Measurements from ENCODE around the gene C3orf22. TPM values are rescaled to one million over a fixed set of nuclear protein-coding genes. Genes with fewer than 3 reads are reported as not detected.

Gene C3orf22
- total and polyA plus RNA-seq, 9 donors = 0.04 to 0.40 (median 0.21) TPM; not detected in 5

DNA sequence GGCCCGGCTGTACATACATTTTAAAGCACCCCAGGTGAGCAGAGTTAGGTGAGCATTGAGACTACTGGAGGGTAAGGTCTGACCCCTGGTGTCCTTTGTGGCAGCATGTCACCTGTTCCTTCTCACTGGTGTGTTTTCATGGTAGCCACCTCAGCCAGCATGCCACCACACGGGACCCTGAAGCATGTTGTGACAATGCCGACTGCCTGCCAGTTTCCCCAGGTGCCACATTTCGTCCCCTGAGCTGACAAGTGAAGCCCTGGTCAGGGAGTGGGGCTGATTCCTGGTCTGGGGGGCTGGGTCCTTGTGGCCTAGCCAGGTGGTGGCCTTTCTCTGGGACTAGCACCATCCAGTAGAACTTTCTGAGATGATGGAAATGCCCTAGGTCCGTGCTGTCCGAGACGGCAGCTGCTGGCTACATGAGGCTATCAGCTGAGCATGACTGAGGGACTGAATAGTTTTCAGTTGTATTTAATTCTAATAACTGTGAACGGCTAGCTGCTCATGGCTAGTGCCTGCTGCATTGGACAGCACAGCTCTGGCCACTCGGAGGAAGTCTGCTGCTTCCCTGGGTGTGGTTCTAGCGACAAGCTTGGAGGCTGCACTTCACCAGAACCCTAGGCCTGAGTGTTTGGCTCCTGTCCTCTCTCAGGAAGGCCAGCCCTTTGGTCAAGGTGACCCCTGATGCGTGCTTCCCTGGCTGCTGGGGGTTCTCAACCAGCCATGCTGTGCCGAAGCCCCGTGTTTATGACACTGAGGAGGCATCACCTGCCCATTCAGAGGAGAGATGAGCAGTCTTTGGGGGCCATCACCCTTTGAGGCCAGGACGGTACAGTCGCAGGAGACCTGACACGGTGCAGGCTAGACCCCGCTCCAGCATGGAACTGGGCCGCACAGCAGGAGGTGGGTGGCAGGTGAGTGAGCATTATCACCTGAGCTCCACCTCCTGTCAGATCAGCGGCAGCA is 3.9 kb downstream of the C3orf22 start:
- no peak overlapping the region for H3K4me3 ChIP-seq
- no peak overlapping the region for H3K27ac ChIP-seq
- no peaks in the 10 kb centered on the region for H3K9me3 ChIP-seq
- H3K36me3 ChIP-seq = no peaks in the 10 kb centered on the region
- TF ChIP-seq EP300 (IDR thresholded peaks at IDR 0.05) (no peak), POLR2A (IDR thresholded peaks at IDR 0.05) (no peak)
- TF ChIP-seq, protein P1, sequence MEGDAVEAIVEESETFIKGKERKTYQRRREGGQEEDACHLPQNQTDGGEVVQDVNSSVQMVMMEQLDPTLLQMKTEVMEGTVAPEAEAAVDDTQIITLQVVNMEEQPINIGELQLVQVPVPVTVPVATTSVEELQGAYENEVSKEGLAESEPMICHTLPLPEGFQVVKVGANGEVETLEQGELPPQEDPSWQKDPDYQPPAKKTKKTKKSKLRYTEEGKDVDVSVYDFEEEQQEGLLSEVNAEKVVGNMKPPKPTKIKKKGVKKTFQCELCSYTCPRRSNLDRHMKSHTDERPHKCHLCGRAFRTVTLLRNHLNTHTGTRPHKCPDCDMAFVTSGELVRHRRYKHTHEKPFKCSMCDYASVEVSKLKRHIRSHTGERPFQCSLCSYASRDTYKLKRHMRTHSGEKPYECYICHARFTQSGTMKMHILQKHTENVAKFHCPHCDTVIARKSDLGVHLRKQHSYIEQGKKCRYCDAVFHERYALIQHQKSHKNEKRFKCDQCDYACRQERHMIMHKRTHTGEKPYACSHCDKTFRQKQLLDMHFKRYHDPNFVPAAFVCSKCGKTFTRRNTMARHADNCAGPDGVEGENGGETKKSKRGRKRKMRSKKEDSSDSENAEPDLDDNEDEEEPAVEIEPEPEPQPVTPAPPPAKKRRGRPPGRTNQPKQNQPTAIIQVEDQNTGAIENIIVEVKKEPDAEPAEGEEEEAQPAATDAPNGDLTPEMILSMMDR (IDR thresholded peaks at IDR 0.05) = no peak
- intact Hi-C loops (cut with DNase I) = no loop called here
- no peaks in the 10 kb centered on the region for H3K27me3 ChIP-seq
- peak in 1 of 5 donors; percentile 1 for DNase-seq
- H3K4me1 ChIP-seq (ENCODE audit: insufficient read depth) = no peaks in the 10 kb centered on the region
- WGBS, 3 donors = 84 to 86% (median 86%) methylated on average over 19 of the region's 19 CpGs

DNA sequence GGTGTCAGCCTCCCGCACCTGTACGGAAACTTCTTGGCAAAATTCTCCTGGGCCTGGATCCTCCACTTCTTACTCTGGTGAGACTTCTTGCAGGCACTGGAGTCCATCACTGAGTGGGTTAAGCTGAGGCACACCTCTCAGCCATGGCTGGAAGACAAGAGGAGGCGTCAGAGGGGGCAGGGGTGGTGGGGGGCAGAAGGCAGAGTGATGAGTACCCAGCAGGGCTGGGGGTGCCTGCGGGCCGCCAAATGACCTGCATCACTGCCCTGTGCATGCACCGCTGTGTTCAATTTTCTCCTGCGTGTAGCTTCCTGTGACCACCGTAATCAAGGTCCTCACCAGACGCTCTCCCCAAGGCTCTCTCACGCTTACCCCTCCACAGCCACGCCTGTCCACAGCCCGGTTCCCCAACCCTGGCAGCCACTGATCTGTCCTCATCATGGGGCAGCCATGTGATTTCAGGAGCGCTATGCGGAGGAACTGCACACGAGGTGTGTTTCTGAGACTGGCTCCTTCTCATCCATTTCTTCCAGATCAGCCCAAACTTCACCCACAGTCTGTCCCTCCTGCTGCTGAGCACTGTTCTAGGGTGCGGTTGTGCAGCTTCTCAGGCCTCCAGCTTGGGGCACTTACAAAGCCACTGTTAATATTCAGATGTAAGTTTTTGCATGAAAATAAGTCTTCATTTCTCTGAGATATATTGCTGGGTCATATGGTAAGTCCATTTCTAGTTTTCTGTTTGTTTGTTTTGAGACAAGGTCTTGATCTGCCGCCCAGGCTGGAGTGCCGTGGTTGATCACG is 5.2 kb downstream of the C3orf22 start:
- Histone ChIP-seq H3K4me1 (ENCODE audit: insufficient read depth) (no peaks in the 10 kb centered on the region), H3K27me3 (no peaks in the 10 kb centered on the region), H3K4me3 (no peak overlapping the region), H3K9me3 (no peaks in the 10 kb centered on the region), H3K36me3 (no peaks in the 10 kb centered on the region), H3K27ac (no peak overlapping the region)
- TF ChIP-seq POLR2A (IDR thresholded peaks at IDR 0.05) = no peak
- TF ChIP-seq, protein P1 (IDR thresholded peaks at IDR 0.05) = no peak
- DNase-seq = peak in 2 of 5 donors; percentile 2 to 19
- intact Hi-C loops (cut with DNase I) = no loop called here
- WGBS, 3 donors = 71 to 82% (median 72%) methylated on average over 19 of the region's 19 CpGs

DNA sequence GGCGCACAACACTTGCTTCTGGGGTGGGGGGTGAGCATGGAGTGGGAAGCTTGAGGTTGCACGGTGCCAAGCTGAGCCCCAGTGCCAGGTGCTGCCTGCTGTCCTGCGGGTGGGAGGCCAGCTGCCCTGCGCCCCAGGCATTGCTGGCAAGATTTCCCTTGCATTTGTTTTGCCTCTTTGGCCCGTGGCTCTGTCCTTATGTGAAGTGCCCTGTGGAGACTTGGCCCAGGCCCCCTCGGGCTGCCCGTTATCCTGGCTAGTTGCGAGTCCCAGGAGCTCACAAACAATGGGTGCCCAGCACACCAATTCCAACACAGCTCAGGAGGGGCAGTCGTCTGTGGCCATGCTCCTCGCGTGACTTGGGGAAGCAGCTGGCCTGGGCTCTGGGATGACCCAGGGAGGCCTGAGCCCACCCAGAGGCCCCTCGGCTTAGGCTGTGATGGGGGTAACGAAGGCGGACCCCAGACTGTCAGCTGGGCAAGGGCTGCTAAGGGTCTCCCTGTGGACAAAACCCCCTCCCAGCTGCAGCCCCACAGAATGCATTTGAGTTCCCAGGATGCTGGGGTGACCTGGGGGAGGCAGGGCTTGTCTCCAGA is 5.9 kb downstream of the C3orf22 start:
- Histone ChIP-seq H3K4me1 (ENCODE audit: insufficient read depth) (no peaks in the 10 kb centered on the region), H3K27ac (no peak overlapping the region), H3K9me3 (no peaks in the 10 kb centered on the region), H3K36me3 (no peaks in the 10 kb centered on the region), H3K4me3 (no peak overlapping the region), H3K27me3 (no peaks in the 10 kb centered on the region)
- 79 to 80% (median 80%) methylated on average over 14 of the region's 14 CpGs for WGBS, 3 donors
- DNase-seq = peak in 2 of 5 donors; percentile 7 to 26
- TF ChIP-seq EP300 (IDR thresholded peaks at IDR 0.05) (no peak), POLR2A (IDR thresholded peaks at IDR 0.05) (no peak)
- TF ChIP-seq, protein P1 (IDR thresholded peaks at IDR 0.05) = no peak
- intact Hi-C loops (cut with DNase I) = no loop called here

All from ovary (tissue), 9 donors.